Gastrocnemius medialis (tissue), 4 donors: ENCODE measurements around the gene CDH1.

Experiments used
- POLR2A ChIP-seq, 2 donors: fragments of 450-650 bp; IDR thresholded peaks; one replicate each; pipeline ENCODE4 v1.6.1; 2017; ENCODE audit warnings: antibody characterized with exemption in 2 of 2, mild to moderate bottlenecking in 2 of 2, moderate library complexity in 2 of 2
- TF ChIP-seq, protein P1 (sequence below), 5 experiments: fragments of 450-650 bp in 3 of 5; fragments of 200-600 bp in 2 of 5; sonication (generic) in 2 of 5; IDR thresholded peaks in 4 of 5; conservative IDR thresholded peaks in 1 of 5; 1 replicate in 4 of 5; 2 replicates in 1 of 5; pipeline ENCODE4 v1.5.1; 2016 to 2019; ENCODE audit warnings: antibody characterized with exemption in 5 of 5, mild to moderate bottlenecking in 3 of 5, moderate library complexity in 3 of 5

- TF ChIP-seq, protein P1, sequence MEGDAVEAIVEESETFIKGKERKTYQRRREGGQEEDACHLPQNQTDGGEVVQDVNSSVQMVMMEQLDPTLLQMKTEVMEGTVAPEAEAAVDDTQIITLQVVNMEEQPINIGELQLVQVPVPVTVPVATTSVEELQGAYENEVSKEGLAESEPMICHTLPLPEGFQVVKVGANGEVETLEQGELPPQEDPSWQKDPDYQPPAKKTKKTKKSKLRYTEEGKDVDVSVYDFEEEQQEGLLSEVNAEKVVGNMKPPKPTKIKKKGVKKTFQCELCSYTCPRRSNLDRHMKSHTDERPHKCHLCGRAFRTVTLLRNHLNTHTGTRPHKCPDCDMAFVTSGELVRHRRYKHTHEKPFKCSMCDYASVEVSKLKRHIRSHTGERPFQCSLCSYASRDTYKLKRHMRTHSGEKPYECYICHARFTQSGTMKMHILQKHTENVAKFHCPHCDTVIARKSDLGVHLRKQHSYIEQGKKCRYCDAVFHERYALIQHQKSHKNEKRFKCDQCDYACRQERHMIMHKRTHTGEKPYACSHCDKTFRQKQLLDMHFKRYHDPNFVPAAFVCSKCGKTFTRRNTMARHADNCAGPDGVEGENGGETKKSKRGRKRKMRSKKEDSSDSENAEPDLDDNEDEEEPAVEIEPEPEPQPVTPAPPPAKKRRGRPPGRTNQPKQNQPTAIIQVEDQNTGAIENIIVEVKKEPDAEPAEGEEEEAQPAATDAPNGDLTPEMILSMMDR (IDR thresholded peaks at IDR 0.05 in 4 of 5, conservative IDR thresholded peaks at IDR 0.05 in 1 of 5): no peak
- TF ChIP-seq POLR2A (IDR thresholded peaks at IDR 0.05): no peak
Measured at GRCh38 chr16:68774982-68775634, 38.0 kb downstream of the CDH1 start.
